Central memory CD4-positive, alpha-beta T cell (primary cell): ENCODE results near the gene HTR2A.

Source experiments
- DNase-seq: peaks from one replicate; pipeline ENCODE4 v3.0.0; 2022

HTR2A gene

GRCh38 chr13:46804391-46804815, 92.5 kb downstream of the HTR2A start:
- DNase-seq: no peak

DNA sequence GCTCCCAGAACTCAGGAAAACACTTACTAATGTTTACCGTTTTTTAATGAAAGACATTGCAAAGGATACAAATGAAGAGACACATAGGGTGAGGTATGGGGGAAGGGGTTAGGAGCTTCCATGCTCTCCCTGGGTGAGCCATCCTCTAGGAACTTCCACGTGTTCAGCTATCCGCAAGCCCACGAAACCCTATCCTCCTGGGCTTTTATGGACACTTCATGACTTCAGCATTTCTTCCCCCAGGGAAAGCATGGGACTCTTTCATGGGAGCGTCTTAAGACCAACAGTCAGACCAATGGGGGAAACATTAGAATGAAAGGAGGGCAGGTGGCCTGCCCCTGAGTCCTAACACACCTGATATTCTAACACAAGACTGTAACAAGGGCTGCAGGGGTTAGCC, 93.3 kb downstream of the HTR2A start:
- no peak for DNase-seq

DNA sequence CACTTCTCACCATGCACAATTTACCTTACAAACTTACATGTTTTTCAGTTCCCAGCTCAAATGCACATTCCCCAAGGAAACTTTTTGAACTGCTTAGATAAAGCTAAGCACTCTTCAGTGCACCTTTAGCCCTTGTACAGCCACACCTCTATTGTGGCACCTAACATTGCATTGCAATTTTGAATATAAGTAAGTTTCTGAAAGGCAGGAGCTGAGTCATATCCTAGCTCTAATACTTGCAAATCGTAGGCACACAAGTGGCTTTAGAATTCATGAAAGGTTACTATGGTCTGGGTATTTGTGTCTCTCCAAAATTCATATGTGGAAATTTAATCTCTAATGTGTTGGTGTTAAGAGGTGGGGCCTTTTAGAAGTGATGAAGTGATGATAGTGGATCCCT, 95.0 kb downstream of the HTR2A start:
- no peak for DNase-seq

DNA sequence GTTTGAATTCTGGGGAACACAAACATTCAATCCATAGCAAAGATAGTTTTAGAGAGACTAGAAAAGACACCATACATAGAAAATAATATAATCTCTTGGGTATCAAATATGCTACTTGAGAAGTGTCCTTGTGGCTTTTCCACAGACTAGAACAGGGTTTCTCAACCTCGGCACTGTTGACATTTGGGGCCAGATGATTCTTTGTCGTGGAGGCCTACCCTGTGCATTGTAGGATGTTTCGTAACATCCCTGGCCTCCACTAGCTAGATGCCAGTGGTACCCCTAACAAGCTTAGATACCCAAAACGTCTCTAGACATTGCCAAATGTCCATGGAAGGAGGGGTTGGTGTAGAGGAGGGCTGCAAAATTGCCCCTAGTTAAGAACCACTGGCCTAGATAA, 97.7 kb downstream of the HTR2A start:
- DNase-seq: no peak

GRCh38 chr13:46797501-46798237, 99.2 kb downstream of the HTR2A start:
- no peak for DNase-seq

DNA sequence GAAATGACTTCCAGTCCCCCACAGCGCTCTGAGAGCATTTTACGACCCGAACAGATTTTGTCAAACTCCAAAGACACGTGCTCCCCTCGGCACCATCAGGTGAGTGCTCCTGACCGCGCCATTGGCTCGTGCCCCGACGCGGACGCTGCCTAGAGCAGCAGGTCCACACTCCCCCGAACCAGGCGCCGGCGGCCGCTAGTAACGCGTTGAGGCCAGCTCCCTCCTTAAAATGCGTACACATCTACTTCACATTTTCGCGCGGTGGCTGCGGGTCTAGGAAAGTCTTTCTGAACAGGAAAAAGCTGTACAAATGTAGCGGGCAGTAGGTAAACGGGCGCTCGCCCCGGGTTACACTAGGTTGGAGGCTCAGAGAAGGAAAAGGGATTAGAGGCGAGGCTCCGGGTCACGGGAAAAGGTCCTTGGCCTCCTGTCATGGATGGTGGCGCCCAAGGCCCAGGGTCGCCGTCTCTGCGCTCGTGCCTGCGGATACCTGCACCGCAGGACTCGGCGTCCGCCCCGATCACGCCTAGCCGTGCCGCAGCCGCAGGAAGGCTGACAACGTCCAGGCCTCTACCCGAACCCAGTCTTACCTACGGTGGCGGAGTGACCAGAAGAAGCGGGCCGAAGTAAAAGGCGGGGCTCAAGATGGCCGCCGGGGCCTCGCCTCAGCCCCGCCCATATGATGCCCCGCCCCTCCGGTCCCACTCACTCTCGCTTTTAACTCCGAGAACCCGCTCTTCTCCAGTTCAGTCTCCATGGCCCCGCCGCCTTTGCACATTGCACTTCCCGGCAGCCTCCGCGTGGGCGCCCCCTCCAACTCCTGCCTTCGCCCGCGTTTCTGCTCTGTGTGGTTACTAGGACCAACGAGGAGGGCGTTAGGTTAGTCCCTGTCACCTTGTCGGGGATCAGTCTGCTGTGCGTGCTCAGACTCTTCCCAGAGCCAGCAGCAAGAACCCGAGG, 100.1 kb downstream of the HTR2A start, which contains the start of gene ESD:
ESD (minus strand) TSS at position 647 of the 960 bp plus-strand sequence. CDS start 5,748 bp downstream, outside the sequence.
- peak; percentile 79 for DNase-seq

DNA sequence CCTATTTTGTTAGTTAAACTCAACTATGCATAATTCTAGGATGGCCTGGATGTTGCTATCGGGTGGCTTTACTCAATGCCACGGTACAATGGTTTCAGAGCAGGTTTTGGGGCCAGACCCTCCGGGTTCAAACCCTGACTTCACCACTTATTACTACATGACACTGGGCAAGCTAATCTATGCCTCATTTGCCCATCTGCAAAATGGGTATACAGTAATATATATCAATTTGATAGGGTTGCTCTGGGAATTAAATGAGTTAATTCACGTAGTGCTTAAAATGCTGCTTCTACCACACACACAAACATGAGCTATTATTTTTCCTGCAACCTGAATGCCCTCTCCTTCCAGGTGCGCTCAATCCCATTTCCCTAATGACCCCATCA, 100.7 kb downstream of the HTR2A start:
- no peak for DNase-seq

GRCh38 chr13:46795321-46795720, 101.5 kb downstream of the HTR2A start:
- no peak for DNase-seq

- no peak for DNase-seq
Measured at GRCh38 chr13:46783504-46783903, 113.3 kb downstream of the HTR2A start.

- DNase-seq: no peak
Measured at GRCh38 chr13:46782691-46783090, 114.2 kb downstream of the HTR2A start.

- DNase-seq: no peak
Measured at GRCh38 chr13:46782066-46782465, 114.8 kb downstream of the HTR2A start.
